H1 (cell line): Measurements from ENCODE around the gene MAOB. TPM values are rescaled to one million over a fixed set of nuclear protein-coding genes. Genes with fewer than 3 reads are reported as not detected.

Source experiments
- CTCF ChIA-PET: fragments of 300-600 bp; sonication (Branson Sonifier 250); formaldehyde crosslinking; loops from one replicate; lab custom pipeline; 2021; ENCODE audit not compliant: partially characterized antibody; lab: Charles Lee
- POLR2A ChIA-PET: fragments of 300-600 bp; sonication (Branson Sonifier 250); formaldehyde crosslinking; loops from one replicate; lab custom pipeline; 2021; ENCODE audit warnings: inconsistent platforms; ENCODE audit not compliant: partially characterized antibody; lab: Charles Lee
- DNase-seq, 2 experiments: peaks; one replicate each; pipeline versions ENCODE4 v3.0.0 to v3.0.0-alpha.2; 2010 to 2022; ENCODE audit warnings: low spot score in 2 of 2, low read depth in 1 of 2, mixed read lengths in 1 of 2
- FAIRE-seq: peaks from 2 replicates; lab custom pipeline; 2011; peaks lifted over from hg19 to GRCh38; lab: Jason Lieb, UNC
- H2AFZ ChIP-seq: 2 replicates; pipeline ENCODE4 v1.8.1; 2012; ENCODE audit warnings: low read length, inconsistent platforms
- H2AK5ac ChIP-seq: 2 replicates; pipeline ENCODE4 v1.6.1; 2013; ENCODE audit warnings: low read depth, low read length
- H2BK120ac ChIP-seq: replicated peaks from 2 replicates; pipeline ENCODE3; 2013; ENCODE audit warnings: low read depth, low read length, inconsistent platforms
- H2BK12ac ChIP-seq: 2 replicates; pipeline ENCODE4 v1.6.1; 2013; ENCODE audit warnings: low read depth, low read length
- H2BK15ac ChIP-seq: 2 replicates; pipeline ENCODE4 v1.6.1; 2013; ENCODE audit warnings: low read length
- H2BK20ac ChIP-seq: 2 replicates; pipeline ENCODE4 v1.6.1; 2013; ENCODE audit warnings: low read length
- H2BK5ac ChIP-seq: 2 replicates; pipeline ENCODE4 v1.6.1; 2013; ENCODE audit warnings: low read depth, low read length
- H3K14ac ChIP-seq: 2 replicates; pipeline ENCODE4 v1.6.1; 2013; ENCODE audit warnings: inconsistent platforms; ENCODE audit not compliant: insufficient read length
- H3K18ac ChIP-seq: 2 replicates; pipeline ENCODE4 v1.6.1; 2013; ENCODE audit warnings: low read length; ENCODE audit errors: extremely low read depth
- H3K23ac ChIP-seq: 2 replicates; pipeline ENCODE4 v1.6.1; 2013; ENCODE audit warnings: inconsistent platforms; ENCODE audit not compliant: insufficient read length
- H3K23me2 ChIP-seq: 2 replicates; pipeline ENCODE4 v1.6.1; 2013; ENCODE audit warnings: low read depth, low read length
- H3K27ac ChIP-seq: 2 replicates; pipeline ENCODE4 v1.6.1; 2011; ENCODE audit warnings: low read depth, low read length, inconsistent platforms
- H3K27me3 ChIP-seq, 4 experiments: replicated peaks in 1 of 4; 1 replicate in 1 of 4; 2 replicates in 3 of 4; pipeline versions ENCODE4 v1.6.1 to v1.8.1; 2011 to 2013; ENCODE audit warnings: low read length in 3 of 4, mild to moderate bottlenecking in 3 of 4, inconsistent platforms in 2 of 4, mixed read lengths in 2 of 4, moderate library complexity in 1 of 4; ENCODE audit not compliant: control insufficient read depth in 3 of 4, insufficient read depth in 3 of 4; ENCODE audit errors: extremely low read depth in 1 of 4
- H3K36me3 ChIP-seq, 4 experiments: 2 replicates each; pipeline versions ENCODE4 v1.6.1 to v1.8.1; 2011 to 2013; ENCODE audit warnings: mild to moderate bottlenecking in 4 of 4, low read length in 3 of 4, moderate library complexity in 2 of 4, control low read depth in 1 of 4, inconsistent platforms in 1 of 4; ENCODE audit not compliant: insufficient read depth in 4 of 4, control insufficient read depth in 2 of 4
- H3K4ac ChIP-seq: replicated peaks from 2 replicates; pipeline ENCODE3; 2013; ENCODE audit warnings: low read length, low read depth, mixed read lengths, inconsistent platforms; ENCODE audit not compliant: insufficient read length
- H3K4me1 ChIP-seq, 4 experiments: replicated peaks in 1 of 4; 1 replicate in 1 of 4; 2 replicates in 3 of 4; pipeline versions ENCODE4 v1.6.1 to v1.8.1; 2011 to 2013; ENCODE audit warnings: low read length in 3 of 4, inconsistent platforms in 2 of 4, mixed read lengths in 1 of 4; ENCODE audit not compliant: insufficient read depth in 4 of 4, control insufficient read depth in 3 of 4
- H3K4me2 ChIP-seq, 2 experiments: 2 replicates each; pipeline versions ENCODE4 v1.6.1 to v1.8.1; 2011 to 2013; ENCODE audit warnings: low read depth in 2 of 2, low read length in 2 of 2, control low read depth in 1 of 2, inconsistent platforms in 1 of 2, mild to moderate bottlenecking in 1 of 2; ENCODE audit not compliant: insufficient read depth in 1 of 2
- H3K4me3 ChIP-seq, 4 experiments: fragments of 200-600, 300-600 bp in 1 of 4; sonication (generic), shearing (Covaris generic), sonication (Bioruptor Twin) in 1 of 4; 2 replicates each; pipeline versions ENCODE4 v1.5.1 to v1.8.1; 2011 to 2016; ENCODE audit warnings: low read length in 4 of 4, low read depth in 3 of 4, control low read depth in 2 of 4, inconsistent platforms in 2 of 4, mild to moderate bottlenecking in 2 of 4, mixed read lengths in 1 of 4, moderate library complexity in 1 of 4; ENCODE audit not compliant: insufficient read depth in 2 of 4; ENCODE audit errors: extremely low read depth in 1 of 4
- H3K56ac ChIP-seq: replicated peaks from 2 replicates; pipeline ENCODE3; 2013; ENCODE audit warnings: low read depth, mild to moderate bottlenecking, mixed read lengths, low read length, inconsistent platforms; ENCODE audit not compliant: insufficient read length
- H3K79me1 ChIP-seq: 2 replicates; pipeline ENCODE4 v1.6.1; 2013; ENCODE audit warnings: low read depth, low read length, control low read depth
- H3K79me2 ChIP-seq, 2 experiments: 2 replicates each; pipeline versions ENCODE4 v1.6.1 to v1.8.1; 2012 to 2013; ENCODE audit warnings: low read length in 2 of 2, mild to moderate bottlenecking in 2 of 2, inconsistent platforms in 1 of 2; ENCODE audit not compliant: insufficient read depth in 2 of 2, control insufficient read depth in 1 of 2
- H3K9ac ChIP-seq, 4 experiments: replicated peaks in 1 of 4; 1 replicate in 1 of 4; 2 replicates in 3 of 4; pipeline versions ENCODE4 v1.6.1 to v1.8.1; 2011 to 2013; ENCODE audit warnings: low read depth in 3 of 4, low read length in 3 of 4, control low read depth in 2 of 4, mild to moderate bottlenecking in 2 of 4, moderate library complexity in 2 of 4, inconsistent platforms in 1 of 4; ENCODE audit errors: extremely low read depth in 1 of 4
- H3K9me3 ChIP-seq, 2 experiments: 2 replicates each; pipeline versions ENCODE4 v1.6.1 to v1.8.1; 2012 to 2013; ENCODE audit warnings: mild to moderate bottlenecking in 2 of 2, moderate library complexity in 2 of 2, control low read depth in 1 of 2, inconsistent platforms in 1 of 2, low read depth in 1 of 2, low read length in 1 of 2, mixed read lengths in 1 of 2; ENCODE audit not compliant: insufficient read depth in 2 of 2
- H4K20me1 ChIP-seq, 2 experiments: replicated peaks in 1 of 2; 2 replicates each; pipeline versions ENCODE3 to v1.8.1; 2011 to 2013; ENCODE audit warnings: inconsistent platforms in 2 of 2, low read length in 2 of 2, mild to moderate bottlenecking in 1 of 2; ENCODE audit not compliant: insufficient read depth in 2 of 2, control insufficient read depth in 1 of 2
- H4K5ac ChIP-seq: 2 replicates; pipeline ENCODE4 v1.6.1; 2013; ENCODE audit warnings: low read length, low read depth, mixed read lengths, inconsistent platforms; ENCODE audit not compliant: insufficient read length
- H4K8ac ChIP-seq: 2 replicates; pipeline ENCODE4 v1.8.0; 2013; ENCODE audit warnings: mild to moderate bottlenecking, moderate library complexity, low read length, inconsistent platforms; ENCODE audit not compliant: insufficient read depth; ENCODE audit errors: extremely low read depth
- H4K91ac ChIP-seq: replicated peaks from 2 replicates; pipeline ENCODE3; 2013; ENCODE audit warnings: low read length, mixed read lengths, inconsistent platforms; ENCODE audit not compliant: insufficient read length
- GTF2F1 ChIP-seq: IDR thresholded peaks from 2 replicates; pipeline ENCODE4 v1.6.1; 2012; ENCODE audit warnings: low read depth, low read length, improper control_type of control experiment, borderline replicate concordance
- HDAC2 ChIP-seq, 2 experiments: fragments of 300-600 bp in 1 of 2; sonication (generic) in 1 of 2; IDR thresholded peaks; 2 replicates each; pipeline ENCODE4 v1.6.1; 2011 to 2012; ENCODE audit warnings: low read depth in 2 of 2, low read length in 2 of 2, mild to moderate bottlenecking in 2 of 2, moderate library complexity in 2 of 2, borderline replicate concordance in 1 of 2, inconsistent platforms in 1 of 2
- HDAC6 ChIP-seq: IDR thresholded peaks from one replicate; pipeline ENCODE4 v1.7.1; 2012; ENCODE audit warnings: low read depth, mild to moderate bottlenecking, inconsistent platforms, low read length, moderate library complexity
- KDM5A ChIP-seq: fragments of 200-600 bp; IDR thresholded peaks from 2 replicates; pipeline ENCODE4 v1.7.1; 2012; ENCODE audit warnings: mild to moderate bottlenecking, low read length, inconsistent platforms, mixed read lengths
- MAX ChIP-seq: IDR thresholded peaks from 2 replicates; pipeline ENCODE4 v1.6.1; 2012; ENCODE audit warnings: inconsistent platforms
- POU5F1 ChIP-seq: IDR thresholded peaks from 2 replicates; pipeline ENCODE4 v1.6.1; 2011; ENCODE audit warnings: low read depth, mild to moderate bottlenecking, low read length, moderate library complexity
- RAD21 ChIP-seq, 2 experiments: IDR thresholded peaks in 1 of 2; conservative IDR thresholded peaks in 1 of 2; 2 replicates each; pipeline ENCODE4 v1.6.1; 2011; ENCODE audit warnings: low read depth in 2 of 2, low read length in 2 of 2, improper control_type of control experiment in 1 of 2, inconsistent platforms in 1 of 2, mild to moderate bottlenecking in 1 of 2, moderate library complexity in 1 of 2
- RNF2 ChIP-seq: fragments of 200-900, 300-1000 bp; sonication (generic); IDR thresholded peaks from 2 replicates; pipeline ENCODE4 v1.7.1; 2016; ENCODE audit warnings: borderline replicate concordance, low read depth, mild to moderate bottlenecking, antibody characterized with exemption, low read length; ENCODE audit not compliant: poor library complexity, severe bottlenecking; ENCODE audit errors: missing control alignments
- SP1 ChIP-seq: IDR thresholded peaks from 2 replicates; pipeline ENCODE4 v1.6.1; 2011; ENCODE audit warnings: low read depth, low read length
- SP2 ChIP-seq: IDR thresholded peaks from 2 replicates; pipeline ENCODE4 v1.6.1; 2012; ENCODE audit warnings: mild to moderate bottlenecking, low read length, inconsistent platforms
- TAF1 ChIP-seq: IDR thresholded peaks from 2 replicates; pipeline ENCODE4 v1.6.1; 2011; ENCODE audit warnings: mild to moderate bottlenecking, low read depth, low read length
- TAF7 ChIP-seq: optimal IDR thresholded peaks from 2 replicates; pipeline ENCODE3; 2011; ENCODE audit warnings: low read depth, mild to moderate bottlenecking, inconsistent platforms, low read length, moderate library complexity, borderline replicate concordance
- TBP ChIP-seq: IDR thresholded peaks from 2 replicates; pipeline ENCODE4 v1.6.1; 2011; ENCODE audit warnings: low read depth, low read length, improper control_type of control experiment
- ZNF274 ChIP-seq: IDR thresholded peaks from 2 replicates; pipeline ENCODE4 v1.7.0; 2012; ENCODE audit warnings: low read length, borderline replicate concordance; ENCODE audit errors: extremely low read depth
- WGBS, 2 experiments: shearing (Covaris generic) in 1 of 2; methylation state at CpG; one replicate each; pipeline versions ENCODE4 v1.1.6 to v1.1.7; 2013 to 2015; ENCODE audit warnings: low lambda C conversion rate in 2 of 2, mixed read lengths in 2 of 2, inconsistent platforms in 1 of 2, low coverage in 1 of 2, missing lambda C conversion rate in 1 of 2; ENCODE audit not compliant: insufficient replicate concordance in 2 of 2, insufficient coverage in 1 of 2, insufficient read length in 1 of 2; ENCODE audit errors: extremely low coverage in 1 of 2, missing lambda C conversion rate in 1 of 2; 5-methylcytosine and 5-hydroxymethylcytosine counted together
- polyA plus RNA-seq, 7 experiments: library from polyadenylated mRNA; depleted of rRNA in 3 of 7; stranded (reverse) in 5 of 7; unstranded in 2 of 7; fragments of >200 nt in 5 of 7; fragments of 200-250 nt in 2 of 7; gene quantifications; 1 replicate in 5 of 7; 2 replicates in 1 of 7; 4 replicates in 1 of 7; pipeline versions ENCODE4 v1.2.1 to v1.2.3, GENCODE V29; 2011 to 2013; ENCODE audit warnings: missing spikeins in 2 of 7, mixed read lengths in 2 of 7
- total RNA-seq: library from RNA; stranded (reverse); fragmentation: NEBNext Ultra II Directional; extraction: Animal tissue kit (Norgen Biotek cat#: 25700); gene quantifications from 2 replicates; pipeline ENCODE4 v1.2.1, GENCODE V29; 2021

MAOB gene
- total and polyA plus RNA-seq, 2 of the 8 experiments (the other 6 are each of a cell fraction or from before 2014, with no cell fraction given): 0.73 to 1.1 TPM

GRCh38 chrX:43817444-43817843, 64.8 kb downstream of the MAOB start:
- Histone ChIP-seq H3K79me1 (no peaks in the 10 kb centered on the region), H3K14ac (no peak overlapping the region), H3K4ac (no peak overlapping the region), H2BK20ac (no peak overlapping the region), H2AK5ac (no peak overlapping the region), H4K8ac (no peak overlapping the region), H3K4me2 (no peak overlapping the region), H3K36me3 (no peaks in the 10 kb centered on the region), H2BK5ac (no peak overlapping the region), H3K27me3 (no peaks in the 10 kb centered on the region), H3K23me2 (no peaks in the 10 kb centered on the region), H4K5ac (no peak overlapping the region), H2BK15ac (no peak overlapping the region), H3K9me3 (no peaks in the 10 kb centered on the region), H3K79me2 (no peaks in the 10 kb centered on the region), H3K18ac (no peak overlapping the region), H3K27ac (no peak overlapping the region), H3K4me3 (no peak overlapping the region), H3K9ac (no peak overlapping the region), H4K91ac (no peak overlapping the region), H3K4me1 (no peaks in the 10 kb centered on the region), H4K20me1 (no peaks in the 10 kb centered on the region), H3K56ac (no peak overlapping the region), H3K23ac (no peak overlapping the region), H2BK12ac (no peak overlapping the region), H2AFZ (no peak overlapping the region), H2BK120ac (no peak overlapping the region)
- 88% methylated on average over 3 of the region's 3 CpGs; no CpG with 5 or more reads in 1 of the 2 experiments for WGBS, 2 experiments
- no peak for DNase-seq
- ChIA-PET POLR2A (no interaction called here), CTCF (interaction anchor here (0.7 kb wide), 1 partner anchor 139 kb away, joined by 3 read pairs; no protein-coding TSS in a partner anchor)
- FAIRE-seq: no peak
- no peak for TF ChIP-seq TAF7
- TF ChIP-seq SP1: no peak
- TF ChIP-seq TBP: no peak
- TF ChIP-seq KDM5A: no peak
- TF ChIP-seq MAX: no peak
- no peak for TF ChIP-seq HDAC2 (IDR thresholded peaks at IDR 0.05; ENCODE audit: borderline replicate concordance in 1 of 2, low read depth in 2 of 2, low read length in 2 of 2)
- no peak for TF ChIP-seq ZNF274
- no peak for TF ChIP-seq RAD21 (IDR thresholded peaks at IDR 0.05 in 1 of 2, conservative IDR thresholded peaks at IDR 0.05 in 1 of 2; ENCODE audit: low read depth in 2 of 2, low read length in 2 of 2)
- no peak for TF ChIP-seq POU5F1
- no peak for TF ChIP-seq GTF2F1
- TF ChIP-seq SP2: no peak
- TF ChIP-seq HDAC6: no peak
- no peak for TF ChIP-seq RNF2
- no peak for TF ChIP-seq TAF1
